OCI-M2 (cell line): ENCODE measurements around the gene MPPED2.

ENCODE experiments used
- DNase-seq: peaks from one replicate; lab custom pipeline; 2025; ENCODE audit not compliant: unreplicated experiment; lab: John Stamatoyannopoulos, UW

Gene MPPED2, protein sequence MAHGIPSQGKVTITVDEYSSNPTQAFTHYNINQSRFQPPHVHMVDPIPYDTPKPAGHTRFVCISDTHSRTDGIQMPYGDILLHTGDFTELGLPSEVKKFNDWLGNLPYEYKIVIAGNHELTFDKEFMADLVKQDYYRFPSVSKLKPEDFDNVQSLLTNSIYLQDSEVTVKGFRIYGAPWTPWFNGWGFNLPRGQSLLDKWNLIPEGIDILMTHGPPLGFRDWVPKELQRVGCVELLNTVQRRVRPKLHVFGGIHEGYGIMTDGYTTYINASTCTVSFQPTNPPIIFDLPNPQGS

DNA sequence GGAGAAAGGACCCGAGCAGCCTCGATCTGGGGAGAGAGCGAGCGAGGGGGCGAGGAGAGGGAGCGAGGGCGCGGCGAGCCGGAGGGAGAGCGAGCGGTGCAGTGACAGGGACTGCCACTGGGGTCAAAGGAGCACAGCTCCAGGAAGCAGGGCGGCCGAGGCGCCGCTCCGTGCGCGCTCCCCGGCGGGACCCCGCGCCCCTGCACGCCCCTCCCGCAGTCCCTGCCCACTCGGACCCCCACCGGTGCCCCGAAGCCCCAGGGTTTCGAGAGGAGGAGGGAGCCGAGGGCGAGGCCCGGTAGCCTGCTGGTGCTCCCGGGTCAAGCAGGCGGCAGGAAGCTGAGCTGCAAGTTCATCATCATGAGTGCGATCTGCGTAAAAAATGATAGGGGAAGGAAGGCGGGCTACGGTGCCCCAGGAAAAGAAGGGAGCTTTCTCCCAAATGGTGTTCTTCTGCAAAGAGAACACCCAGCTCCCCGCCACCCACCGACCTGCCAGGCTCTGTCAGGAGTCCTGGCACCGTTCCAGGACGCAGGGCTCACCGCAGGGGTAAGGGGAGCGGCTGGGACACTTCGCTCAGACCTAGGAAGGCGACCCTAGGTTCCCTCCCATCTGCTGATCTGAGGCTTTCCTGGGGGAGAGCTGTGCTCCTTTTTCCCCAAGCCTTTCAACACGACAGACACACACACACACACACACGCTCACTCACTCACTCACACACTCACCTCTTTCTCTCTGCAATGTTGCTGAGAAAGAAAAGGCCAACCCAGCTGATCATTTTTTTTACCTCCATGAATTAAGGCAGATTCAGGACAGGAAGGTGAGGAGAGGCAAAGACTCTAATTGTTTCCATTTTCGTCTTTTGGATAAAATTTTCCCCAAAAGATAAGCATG is at the start of gene MPPED2:
MPPED2 (minus strand) TSS at position 103 of the 894 bp plus-strand sequence. CDS start 5,980 bp downstream, outside the sequence.
- no peak for DNase-seq

DNA sequence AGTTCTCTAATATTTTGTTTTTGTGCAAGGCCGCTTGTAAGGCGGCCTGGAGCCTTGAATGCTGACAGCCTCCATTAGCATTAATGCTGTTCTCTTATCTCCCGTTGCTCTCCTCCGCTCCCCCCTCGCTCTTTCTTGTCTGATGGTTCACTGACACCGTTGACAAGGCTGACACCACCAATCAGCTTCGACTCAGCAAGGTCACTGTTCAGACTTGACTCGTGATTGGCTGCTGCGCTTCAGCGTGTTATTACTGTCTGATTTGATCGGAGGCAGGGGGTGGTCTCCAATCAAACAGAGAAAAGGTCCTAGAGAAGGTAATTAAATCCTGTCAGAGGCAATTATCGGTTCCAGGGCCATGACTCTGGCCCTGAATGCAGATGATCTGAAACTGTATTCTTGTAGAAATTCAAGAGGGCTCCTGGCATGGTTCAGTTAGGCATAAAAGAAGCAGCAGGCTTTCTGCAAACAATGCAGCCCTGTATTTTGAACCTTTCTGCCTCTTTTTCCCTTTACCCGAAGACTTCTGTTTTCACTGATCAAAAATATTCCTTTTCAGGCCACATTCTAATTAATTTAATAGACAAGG is 49.3 kb upstream of the MPPED2 start:
- DNase-seq, result no peak

DNA sequence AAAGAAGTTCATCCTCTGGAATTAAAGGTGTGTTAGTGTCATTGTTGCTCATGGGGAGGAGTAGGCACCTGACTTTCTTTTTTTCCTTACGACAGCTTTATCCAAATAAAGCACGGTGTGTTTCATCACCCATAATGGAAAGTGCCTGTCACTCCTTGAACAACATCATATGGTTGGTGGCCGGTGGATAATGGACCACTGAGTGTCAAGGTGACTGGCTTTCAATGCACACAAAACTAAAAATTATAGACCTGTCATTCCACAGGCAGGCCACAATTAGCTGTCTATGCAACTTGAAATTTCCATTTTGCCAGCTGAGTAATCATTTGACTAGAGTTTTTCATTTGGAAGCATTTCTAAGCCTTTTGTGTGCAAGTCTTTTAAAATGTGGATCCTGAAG is 45.0 kb upstream of the MPPED2 start:
- DNase-seq, result no peak

DNA sequence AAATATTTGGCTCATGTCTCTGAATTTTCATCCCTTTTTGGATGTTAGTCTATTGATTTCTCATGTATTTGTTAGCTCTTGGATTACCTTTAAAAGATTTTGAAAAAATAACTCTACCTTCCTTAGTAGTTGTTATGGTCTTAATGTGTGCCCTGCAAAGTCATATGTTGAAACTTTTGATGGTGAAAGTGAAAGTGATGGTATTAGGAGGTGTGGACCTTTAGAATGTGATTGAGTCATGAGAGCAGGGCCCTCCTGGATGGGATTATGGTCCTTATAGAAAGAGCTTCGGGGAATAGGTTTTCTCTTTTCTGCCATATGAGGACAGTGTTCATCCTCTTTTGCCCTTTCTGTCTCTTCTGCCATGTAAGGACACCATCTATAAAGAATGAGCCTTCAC is 33.6 kb upstream of the MPPED2 start:
- DNase-seq, result no peak

DNA sequence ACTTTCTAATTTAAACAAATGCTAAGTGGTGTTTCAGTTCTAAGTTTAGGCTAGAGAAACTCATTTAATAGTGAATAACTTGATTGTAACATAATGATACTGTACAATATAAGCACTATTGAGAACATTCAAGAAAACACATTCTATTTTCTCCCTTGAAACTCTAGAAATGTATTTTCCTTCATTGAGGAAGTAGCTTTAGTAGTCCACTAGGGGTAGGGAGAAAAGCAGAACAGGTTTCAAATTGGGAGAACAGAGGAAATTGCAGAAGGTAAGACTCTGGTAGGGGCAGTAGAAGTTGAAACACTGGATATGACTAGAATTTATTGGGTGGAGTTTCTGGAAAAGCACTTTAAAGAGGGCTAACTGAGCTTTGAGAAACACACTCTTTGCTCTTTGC is 31.6 kb upstream of the MPPED2 start:
- DNase-seq, result no peak

DNA sequence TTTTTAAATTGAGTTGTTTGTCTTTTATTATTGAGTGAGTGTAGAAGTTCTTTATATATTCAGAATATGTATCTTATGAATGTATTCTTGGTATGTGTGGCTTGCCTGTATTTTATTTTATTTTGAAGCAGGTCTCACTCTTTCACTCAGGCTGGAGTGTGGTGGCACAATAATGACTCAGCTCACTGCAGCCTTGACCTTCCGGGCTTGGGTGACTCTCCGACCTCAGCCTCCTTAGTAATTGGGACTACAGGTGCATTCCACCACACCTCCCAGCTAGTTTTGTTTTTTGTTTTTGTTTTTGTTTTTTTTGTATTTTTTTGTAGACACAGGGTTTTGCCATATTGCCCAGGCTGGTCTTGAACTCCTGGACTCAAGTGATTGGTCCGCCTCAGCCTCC is 24.5 kb upstream of the MPPED2 start:
- no peak for DNase-seq

DNA sequence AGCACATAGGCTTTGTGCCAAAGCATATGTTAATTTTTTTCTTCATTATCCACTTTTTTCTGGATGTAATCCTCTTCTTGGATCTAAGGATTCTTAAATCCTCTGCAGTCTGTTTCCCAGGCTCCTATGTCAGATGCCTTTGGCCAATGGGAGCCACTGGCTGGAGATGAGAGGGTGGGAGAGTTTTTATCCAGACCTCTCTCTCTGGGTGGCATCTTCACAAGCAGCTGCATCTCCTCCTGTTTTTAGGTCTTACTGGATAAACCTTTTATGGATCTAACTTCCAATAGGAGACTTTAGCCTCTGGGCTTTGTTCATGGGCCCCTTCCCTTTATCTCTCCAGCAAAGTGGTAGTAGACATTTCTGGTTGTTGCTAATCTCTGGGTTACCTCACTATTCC is 22.4 kb upstream of the MPPED2 start:
- no peak for DNase-seq

DNA sequence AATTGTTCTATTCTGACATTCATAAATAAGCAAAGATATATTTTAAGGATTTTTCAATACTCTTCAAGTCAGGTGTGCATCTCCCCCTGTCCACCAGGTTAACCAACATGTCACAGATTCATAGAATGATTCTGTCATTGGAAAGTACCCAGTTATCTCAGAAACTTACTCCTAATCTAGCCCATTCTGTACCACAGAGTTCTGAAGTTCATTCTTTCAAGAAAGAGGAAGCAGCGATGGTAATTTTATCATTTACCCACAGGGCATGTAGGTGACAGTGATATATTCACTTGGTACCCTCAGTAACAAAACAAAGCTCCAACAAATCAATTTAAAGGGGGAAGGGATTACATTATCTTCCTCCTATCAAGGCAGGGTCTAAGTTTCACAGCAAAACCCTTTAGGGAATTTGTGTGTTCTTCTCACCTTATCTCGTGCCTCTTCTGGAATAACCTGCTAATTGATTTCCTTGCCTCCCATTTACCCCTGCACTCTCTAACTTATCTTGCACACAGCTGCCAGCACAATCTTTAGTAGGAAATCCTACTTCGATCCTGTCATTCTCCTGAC is 19.0 kb upstream of the MPPED2 start:
- DNase-seq, result no peak

DNA sequence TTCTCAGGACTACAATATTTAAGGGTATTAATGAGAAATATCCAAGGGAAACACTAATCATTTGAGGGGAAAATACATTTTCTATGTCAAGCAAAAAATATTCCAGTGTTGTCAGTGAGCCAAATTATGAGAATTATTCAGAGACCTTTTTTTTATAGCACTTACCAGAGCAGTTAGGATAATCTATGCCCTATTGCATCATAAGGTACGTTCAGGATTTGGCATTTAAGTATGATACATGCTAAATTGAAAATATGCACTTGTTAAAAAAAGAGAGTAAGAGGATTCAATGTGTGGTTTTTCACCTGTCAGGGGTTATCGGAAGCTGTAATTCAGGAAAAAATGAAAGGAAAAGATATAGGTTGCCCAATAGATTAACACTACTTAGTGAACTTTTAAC is 17.2 kb upstream of the MPPED2 start:
- no peak for DNase-seq

DNA sequence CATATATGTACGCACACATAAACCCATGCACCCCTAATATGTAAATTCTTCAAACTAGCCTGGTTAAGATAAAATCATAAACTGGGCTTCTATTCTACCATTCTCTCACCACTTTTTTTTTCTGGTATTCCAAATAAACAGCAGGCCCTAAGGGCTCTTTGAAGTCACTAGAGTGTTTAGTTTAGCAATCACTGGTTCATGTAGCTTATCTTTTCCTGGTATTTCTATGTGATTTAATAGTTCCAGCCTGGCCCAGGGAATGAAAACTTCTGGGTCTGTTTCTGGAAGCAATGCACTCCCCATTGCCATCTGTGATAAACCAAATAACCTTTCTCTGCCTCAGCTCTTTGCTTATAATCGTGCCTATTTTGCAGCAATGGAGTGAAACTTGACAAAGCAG is 10.7 kb upstream of the MPPED2 start:
- DNase-seq, result no peak

DNA sequence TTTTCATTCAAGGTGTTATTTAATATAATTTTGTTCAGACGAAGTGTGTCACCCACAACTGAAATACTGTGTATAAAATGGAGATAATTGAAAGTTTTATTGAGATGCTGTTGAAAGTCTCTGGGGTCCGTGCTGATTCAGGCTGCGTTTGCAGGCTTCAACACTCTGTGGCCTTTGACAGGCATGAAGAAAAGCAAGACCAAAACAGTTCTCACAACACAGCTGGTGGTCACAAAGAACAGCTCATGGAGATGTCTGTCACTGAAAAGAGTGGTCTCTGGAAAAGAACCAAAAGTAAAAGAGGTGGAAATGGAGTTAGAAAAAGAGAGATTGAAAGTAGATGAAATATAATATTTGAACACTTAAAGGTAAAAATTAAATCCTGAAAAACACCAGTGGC is 9.8 kb upstream of the MPPED2 start:
- no peak for DNase-seq

DNA sequence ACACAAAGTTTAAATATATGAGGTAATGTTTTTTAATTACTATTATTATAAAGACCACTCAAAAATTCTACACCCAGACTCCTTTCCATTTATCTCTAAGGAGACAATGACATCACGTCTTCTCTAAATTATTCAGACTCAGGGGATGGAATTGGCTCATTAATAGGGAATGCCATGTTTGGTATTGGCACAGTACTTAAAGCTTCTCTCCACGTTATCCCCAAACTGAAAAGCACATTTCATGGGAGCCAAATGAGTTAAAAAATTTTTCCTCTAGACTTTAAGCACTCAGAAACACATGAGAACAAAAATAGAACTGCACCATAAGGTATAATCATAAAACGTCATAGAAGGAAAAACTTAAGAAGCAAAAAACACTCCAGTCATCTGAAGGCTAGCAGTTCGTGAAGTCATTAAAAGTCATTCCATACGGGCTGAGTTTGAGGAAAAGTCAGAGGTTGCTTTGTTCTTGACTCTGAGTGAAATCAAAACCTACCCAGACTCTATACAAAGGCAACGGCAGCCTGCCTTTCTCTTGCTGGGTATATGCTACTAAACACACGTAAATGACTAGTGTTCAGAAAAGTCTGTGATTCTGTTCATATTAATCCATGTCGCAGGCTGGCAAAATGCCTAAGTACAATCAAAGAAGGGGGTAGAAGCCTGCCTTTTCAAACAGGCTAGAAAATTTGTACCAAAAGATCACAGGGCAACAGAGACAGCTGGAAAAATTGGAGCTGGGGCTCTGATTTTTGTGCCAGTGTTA is 8.7 kb upstream of the MPPED2 start:
- DNase-seq, result no peak

DNA sequence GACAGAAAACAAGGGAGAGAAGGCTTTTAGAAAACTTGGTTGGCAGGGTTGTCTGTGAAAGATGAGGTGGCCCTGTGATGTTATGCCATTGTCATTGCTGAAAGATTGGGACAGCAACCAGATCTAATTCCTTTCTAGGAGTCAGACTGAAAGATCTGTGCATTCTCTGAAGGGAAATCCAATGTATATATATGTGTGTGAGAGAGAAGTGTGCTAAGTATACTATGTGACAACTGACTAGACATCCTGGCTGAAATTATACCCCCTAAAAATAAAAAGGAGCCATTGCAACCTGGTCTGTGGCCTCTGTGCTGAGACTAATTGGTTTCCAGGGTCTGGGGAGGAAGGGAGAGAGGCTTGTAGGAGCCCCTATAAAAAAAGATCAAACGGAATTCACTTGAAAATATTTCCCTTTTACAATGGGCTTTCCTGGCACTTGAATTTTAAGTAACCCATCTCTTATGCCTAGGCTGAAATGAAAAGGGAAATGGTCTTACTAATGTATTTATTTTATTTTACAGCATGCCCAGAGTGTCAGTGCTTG is 1.2 kb upstream of the MPPED2 start:
- no peak for DNase-seq

DNA sequence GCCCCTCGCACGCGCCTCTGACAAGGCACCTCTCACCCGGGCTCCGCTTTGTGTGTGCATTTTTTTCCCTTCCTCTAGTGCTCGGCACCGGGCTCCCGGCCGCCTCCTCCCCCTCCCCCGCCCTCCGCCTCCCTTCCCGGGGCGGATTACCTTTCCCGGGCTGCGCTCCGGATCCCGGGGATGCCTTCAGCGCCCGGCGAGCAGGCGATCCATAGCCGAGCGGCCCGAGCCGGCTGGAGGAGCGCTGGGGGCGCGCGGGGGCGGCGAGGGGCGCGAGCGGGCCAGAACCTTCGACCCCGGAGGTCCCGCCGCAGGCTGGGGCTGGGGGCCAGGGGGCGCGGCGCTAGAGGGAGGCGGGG is 282 bp downstream of the MPPED2 start:
- DNase-seq, result no peak

DNA sequence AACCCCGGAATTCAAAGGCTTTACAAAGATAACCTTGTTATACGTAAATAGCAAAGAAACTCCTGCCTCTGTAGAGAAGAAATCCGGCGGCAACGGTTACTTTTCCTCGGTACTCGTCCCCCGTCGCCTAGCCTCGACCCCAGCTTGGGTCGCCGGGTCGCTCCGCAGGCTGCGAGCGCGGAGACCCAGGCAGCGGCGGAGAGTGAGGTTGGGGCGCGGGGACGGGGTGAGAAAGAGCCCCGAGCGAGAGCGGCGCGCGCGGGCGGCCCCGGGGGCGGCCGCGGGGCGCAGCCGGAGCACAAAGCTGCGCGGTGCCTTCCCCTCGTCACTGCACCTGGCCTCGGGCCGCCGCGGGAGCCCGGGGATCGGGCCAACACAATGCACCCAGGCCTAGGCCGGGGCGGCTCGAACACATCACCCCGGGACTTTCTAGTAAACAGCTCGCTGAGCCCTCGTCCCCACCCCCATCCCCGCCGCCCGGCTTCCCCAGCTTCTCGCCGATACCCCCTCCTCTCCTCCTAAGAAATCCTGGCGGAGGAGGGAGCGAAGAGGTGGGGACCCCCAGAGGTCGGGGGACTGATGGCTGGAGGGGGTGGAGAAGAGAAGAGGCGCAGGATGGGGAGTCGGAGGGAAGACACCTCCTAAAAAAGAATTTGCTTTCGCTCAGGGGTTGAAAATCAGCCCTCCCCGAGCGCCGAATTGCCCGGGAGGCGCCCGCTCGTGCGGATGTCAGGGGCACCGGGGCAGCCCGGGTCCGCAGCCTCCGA is 845 bp downstream of the MPPED2 start:
- DNase-seq, result no peak

DNA sequence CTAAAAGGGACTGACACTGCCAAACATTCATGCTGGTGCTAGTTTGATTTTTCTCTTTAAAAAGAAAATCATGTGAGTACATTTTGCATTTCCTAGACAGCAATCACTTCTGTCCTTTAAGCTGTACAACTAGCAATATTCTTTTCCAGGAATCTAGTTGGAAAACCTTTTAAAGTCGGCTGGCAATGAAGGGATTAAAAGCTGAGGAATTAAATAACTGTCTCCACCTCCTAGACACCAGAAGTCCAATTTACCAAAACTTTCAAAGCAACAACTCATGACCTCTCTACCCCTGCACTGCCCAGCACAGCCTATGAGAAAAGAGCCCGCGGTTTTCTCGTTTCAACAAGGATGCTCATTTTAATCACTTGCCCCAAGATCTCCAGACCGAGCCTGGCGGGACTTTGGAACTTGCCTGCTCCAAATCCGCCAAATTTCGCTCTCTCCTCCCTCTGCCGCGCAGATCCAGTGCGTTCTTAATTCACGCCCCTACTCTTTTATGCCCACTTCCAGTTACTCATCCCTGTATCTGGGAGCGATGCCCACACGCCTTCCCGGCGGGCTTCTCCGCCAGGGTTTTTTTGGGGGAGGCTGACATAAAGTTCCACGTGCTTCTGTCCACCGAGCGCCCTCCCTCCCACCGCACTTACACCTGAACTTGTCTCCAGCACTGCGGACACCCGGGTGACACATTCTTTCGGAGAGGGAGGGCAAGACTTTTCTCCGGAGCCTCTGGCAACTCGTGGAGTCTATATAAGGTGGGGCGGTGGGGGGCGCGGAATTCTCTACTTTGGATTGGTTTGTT is 2.5 kb downstream of the MPPED2 start:
- no peak for DNase-seq

DNA sequence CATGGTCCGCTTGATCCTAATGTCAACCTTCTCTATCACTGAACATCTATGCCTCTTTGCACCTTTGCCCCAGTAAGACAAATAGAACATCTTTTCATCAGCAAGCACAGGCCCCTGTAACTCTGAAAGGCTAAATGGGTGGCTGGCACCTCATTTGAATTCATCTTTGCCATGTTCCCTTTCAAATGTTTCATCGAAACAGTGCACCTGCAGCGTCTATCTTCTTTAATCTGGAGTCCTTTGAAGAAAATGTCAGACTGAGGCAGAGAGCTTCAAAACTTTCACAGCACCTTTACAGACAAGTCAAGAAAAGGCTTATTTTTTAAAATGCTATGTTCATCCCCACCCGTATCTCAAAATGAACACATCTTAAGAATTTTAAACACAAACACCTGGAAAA is 3.4 kb downstream of the MPPED2 start:
- no peak for DNase-seq

DNA sequence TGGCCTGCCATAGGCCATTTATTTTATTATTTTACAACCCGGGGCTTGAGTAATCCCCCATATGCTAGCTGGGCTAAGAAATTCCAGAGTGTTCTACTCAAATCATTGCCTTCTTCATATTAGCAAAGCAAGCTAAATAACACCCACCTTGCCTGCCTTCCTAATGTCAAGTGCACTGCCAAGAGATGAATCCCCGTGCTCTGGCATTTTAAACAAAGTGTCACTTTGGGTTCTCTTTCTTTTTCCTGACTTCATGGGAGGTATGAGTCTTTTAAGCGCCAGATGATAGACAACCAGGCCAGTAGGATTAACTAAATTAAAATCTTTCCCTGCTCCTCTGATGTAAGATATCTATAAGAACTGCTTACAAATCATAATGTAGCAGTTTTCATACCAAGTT is 4.5 kb downstream of the MPPED2 start:
- no peak for DNase-seq

DNA sequence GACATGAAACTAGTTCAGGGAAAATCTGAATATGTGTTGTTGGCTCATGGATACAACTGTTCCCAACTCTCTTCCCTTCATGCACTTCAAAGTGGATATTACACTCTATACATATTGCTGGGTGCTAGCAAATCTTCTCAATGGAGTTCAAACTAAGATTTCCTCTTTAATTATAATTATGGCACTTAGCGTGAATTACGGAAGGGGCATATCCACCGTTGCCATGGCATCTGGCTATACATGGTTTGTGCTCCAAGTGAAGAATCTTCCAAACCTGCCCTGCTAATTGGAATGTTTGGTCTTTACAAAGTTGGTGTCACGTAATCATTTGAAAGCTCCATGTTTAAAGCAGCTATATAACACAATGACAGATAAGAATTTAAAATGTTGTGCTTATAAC is 5.6 kb downstream of the MPPED2 start:
- DNase-seq, result no peak
